NOMO-1 (cell line): ENCODE measurements around the gene HMGA1.

ENCODE experiments used
- DNase-seq, 2 experiments: peaks; one replicate each; lab custom pipeline; 2025; ENCODE audit not compliant: unreplicated experiment in 2 of 2; lab: John Stamatoyannopoulos, UW

The HMGA1 gene

DNA sequence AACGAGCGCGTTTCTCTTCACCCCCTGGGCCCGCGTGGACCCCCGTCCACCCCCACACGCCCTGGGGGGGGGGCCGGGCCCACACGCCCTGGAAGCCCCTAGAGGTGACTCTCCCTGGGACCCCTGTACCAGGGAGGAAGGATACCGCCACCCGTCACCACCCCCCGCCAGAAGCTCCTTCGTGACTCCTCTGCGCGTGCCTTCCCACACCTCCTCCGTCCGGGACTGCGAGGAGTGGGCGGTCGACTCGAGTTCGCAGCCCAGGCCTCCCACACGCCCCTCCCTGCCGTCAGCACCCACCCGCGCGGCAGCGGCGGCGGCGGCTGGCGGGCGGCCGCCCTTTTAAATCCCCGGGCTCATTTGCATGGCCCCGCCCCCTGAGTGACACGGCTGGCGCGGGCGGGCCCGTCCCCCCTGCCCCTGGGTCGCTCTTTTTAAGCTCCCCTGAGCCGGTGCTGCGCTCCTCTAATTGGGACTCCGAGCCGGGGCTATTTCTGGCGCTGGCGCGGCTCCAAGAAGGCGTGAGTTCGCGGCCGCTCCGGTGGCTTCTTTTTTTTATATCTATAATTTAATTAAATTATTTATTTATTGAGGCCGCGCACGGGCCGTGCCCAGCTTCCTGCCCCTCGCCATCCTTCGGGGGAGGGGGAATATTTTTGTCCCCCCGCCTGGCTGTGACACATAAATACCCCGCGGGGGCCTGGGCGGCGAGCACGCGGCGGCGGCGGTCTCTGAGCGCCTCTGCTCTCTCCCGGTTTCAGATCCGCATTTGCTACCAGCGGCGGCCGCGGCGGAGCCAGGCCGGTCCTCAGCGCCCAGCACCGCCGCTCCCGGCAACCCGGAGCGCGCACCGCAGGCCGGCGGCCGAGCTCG is at the start of gene HMGA1:
Gene HMGA1, plus strand, starts transcription at position 431 of the 873 bp plus-strand sequence. CDS start 3,908 bp downstream, outside the sequence.
- peak; percentile 83 to 93 for DNase-seq

DNA sequence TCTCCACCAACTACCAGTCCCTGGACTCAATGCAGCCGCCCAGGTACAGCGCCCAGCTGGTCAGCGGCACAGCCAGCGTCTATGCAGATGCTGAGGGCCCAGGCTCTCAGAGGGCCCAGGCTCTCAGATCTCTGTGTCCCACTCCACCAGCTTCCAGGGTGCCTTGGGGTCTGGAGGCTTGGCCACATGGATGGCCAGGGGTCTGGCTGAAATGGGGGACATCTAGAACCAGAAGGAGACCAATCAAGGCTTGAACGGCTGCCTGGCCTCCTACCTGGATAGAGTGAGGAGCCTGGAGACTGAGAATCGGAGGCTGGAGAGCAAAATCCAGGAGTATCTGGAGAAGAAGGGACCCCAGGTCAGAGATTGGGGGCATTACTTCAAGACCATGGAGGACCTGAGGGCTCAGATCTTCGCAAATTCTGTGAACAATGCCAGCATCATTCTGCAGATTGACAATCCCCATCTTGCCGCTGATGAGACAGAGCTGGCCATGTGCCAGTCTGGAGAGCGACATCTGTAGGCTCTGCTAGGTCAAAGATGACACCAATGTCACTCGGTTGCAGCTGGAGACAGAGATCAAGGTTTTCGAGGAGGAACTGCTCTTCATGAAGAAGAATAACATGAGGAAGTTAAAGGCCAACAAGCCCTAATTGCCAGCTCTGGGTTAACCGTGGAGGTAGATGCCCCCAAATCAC is 46.7 kb upstream of the HMGA1 start:
- DNase-seq = peak; percentile 57 to 91

DNA sequence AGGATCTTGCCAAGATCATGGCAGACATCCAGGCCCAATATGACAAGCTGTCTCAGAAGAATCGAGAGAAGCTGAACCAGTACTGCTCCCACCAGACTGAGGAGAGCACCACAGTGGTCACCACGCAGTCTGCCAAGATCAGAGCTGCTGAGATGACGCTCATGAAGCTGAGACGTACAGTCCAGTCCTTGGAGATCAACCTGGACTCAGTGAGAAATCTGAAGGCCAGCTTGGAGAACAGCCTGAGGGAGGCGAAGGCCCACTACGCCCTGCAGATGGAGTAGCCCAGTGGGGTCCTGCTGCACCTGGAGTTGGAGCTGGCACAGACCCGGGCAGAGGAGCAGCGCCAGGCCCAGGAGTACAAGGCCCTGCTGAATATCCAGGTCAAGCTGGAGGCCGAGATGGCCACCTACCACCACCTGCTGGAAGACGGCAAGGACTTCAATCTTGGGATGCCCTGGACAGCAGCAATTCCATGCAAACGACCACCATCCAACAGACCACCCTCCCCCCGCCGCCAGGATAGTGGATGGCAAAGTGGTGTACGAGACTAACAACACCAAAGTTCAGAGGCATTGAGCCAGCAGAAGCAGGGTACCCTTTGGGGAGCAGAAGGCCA is 46.1 kb upstream of the HMGA1 start:
- DNase-seq = no peak

DNA sequence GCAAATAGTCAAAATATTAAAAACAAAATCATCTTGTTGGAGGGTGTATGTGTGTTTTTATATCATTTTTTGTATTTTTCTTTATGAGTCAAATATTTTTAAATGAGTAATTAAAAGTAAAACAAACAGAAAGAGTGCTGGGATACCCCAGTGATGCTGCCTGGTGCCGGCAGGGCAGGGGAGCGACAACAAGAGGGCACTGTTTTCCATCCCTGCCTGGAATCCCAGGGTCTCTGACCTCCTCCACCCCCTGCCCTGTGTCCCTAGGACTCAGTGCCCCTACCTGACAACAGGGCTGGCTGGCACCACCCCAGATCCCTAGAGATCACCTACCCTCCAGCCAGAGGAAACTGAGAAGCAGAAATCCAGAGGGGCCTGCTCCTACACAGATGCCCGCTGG is 41.9 kb upstream of the HMGA1 start:
- no peak for DNase-seq

GRCh38 chr6:34195726-34196115 is 41.0 kb upstream of the HMGA1 start:
- no peak for DNase-seq

DNA sequence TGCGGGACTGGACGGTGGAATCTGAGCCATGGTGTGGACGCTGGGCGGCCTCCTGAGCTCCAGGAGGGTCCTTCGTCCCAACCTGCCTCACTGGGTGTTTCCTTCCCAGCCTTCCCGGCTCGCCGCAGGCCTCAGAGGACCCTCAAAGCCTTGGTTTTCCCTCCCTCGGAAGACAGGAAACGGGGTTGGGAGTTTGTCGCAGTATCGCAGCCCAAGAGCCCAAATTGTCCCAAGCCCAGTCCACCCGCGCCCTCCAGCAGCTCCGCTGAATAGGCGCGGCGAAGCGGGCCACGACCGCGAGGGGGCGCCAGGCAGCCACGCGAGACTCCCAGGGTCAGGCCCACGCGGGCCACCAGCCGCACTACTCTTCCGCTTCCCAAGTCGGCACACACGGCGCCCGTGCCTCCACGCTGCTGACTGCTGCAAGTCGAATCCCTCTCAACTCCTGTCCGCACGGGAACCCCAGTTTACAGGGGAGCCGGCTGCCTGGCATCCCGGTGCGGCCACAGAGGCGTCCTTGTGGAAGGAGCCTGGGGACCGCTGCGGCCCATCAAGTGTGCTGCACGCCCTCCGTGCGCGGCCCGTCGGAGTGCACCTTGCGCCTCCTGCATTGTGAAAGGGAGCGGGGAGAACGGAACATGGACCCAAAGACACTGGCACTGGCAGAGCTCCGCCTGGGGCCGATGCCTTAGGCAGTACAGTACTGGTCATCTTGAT is 40.4 kb upstream of the HMGA1 start:
- peak; percentile 76 to 83 for DNase-seq

GRCh38 chr6:34196833-34197195 is 39.9 kb upstream of the HMGA1 start:
- no peak for DNase-seq

DNA sequence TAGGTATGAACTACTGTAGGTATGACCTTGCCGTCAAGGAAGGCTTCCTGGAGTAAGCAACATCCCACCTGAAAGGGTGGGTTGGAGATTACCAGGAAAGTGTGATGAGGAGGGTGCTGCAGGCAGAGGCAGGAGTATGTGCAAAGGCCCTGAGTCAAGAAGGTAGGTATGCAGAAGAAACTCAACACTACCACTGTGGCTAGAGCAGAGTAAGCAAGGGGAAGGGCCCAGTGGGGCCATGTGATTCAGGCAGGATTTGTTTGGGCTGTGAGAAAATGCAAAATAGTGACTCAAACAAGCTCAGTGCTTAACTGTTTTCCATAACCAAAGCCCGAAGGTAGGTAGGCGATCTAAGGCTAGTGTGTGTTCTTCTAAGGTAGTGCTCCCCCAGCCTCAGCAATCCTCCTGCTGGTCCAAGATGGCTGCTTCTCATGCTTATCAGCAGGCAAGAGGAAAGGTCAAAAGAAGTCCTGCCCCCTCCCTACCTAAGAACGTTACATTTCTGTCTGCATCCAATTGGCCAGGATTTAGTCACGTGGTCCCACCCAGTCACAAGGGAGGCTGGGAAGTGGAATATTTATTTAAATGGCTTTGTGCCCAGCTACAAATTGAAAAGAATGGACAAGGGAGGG is 36.2 kb upstream of the HMGA1 start:
- no peak for DNase-seq

GRCh38 chr6:34201455-34202107 is 35.1 kb upstream of the HMGA1 start:
- DNase-seq = no peak

DNA sequence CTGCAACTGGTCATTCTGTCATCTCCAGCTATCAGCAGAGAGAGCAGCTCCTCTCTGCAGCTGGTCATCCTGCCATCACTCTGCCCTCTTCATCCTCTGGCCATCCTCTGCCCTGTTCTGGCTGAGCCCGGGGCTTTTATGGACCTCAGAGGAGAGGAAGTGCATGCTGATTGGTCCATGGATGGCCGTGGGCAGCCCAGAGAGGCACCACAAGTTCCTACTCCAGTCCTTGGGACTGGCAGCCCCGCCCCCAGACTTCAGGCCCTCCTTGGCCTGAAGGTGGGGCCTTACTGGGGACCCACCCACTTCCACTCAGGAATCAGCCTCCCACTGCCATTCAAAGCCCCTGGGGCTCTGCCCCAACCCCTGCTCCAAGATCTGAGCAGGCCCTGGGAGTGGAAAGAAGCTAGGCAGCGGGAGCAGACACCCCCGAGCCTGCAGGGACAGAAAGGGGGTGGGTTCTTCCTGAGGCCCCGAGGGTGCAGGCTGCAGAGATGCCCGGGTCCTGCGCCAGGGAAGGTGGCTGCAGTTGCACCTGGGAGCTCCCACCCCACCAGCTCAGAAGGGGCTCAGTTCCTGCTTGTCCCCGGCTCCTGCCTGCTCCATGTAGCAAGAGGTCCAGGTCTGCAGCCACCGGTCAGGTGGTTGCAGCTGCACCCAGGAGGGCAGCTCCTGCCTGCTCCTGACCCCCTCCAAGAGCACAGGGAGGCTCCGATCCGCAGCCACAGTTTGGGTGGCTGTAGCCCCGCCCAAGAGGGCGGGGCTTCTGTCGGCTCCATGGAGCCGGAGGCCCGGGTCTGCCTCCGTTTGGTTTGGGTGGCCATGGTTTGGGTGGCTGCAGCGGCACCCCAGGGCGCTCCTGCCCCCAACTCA is 34.1 kb upstream of the HMGA1 start:
- DNase-seq = no peak

GRCh38 chr6:34204693-34205092 is 32.0 kb upstream of the HMGA1 start:
- no peak for DNase-seq

DNA sequence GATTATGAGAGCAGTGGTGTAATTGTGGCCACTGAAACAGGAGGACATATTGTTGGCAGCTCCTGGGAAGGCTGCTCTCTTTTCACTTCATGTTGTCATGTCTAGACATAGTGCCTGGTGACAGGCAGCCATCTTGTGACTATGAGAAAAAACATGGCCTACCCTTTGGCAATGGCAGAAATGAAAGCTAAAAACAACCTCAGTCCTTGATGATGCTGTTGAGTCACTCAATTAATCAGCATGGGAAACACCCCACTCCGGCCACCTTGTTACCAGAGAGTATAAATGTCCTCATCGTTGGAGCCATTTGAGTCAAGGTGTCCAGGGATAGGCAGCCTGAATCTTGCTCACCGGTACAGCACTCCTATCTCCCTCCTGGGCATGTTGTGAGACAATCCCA is 31.2 kb upstream of the HMGA1 start:
- DNase-seq = no peak

DNA sequence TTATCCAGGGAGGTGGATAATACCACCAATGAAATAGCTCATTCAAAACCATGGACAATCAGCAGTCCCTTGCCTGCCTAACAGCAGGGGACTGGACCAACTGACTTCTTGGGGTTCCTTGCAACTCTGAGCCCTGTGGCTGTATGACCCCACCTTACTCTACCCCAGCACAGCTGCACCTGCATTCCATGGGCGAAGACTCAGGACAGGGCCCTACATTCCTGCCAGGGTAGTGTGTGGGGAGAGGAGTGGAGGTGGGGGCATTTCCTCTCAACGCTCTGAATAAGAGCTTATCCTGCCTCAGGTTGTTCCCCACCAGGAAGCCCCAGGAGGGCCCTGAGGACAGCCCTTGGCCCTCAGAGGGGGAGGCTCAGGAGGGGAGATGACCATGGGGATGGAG is 30.8 kb upstream of the HMGA1 start:
- DNase-seq = no peak

DNA sequence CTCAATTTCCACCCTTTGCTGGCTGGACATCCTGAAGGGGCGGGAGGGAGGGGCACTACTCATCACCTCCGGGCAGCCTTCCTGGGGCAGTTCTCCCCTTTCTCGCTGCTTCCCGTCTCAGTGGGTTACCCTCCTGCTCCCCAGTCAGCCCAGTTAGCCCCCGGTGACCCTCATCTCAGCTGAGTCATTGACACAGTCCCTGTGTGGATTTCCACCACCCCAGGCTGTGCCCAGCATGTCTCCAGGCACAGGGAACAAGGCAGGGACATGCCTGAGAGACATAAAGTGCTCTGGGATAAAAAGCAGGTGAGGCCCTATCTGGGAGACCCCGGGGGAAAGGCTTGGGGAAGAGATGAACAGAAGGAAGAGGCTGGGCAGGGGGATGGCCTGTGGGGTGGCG is 29.9 kb upstream of the HMGA1 start:
- no peak for DNase-seq

DNA sequence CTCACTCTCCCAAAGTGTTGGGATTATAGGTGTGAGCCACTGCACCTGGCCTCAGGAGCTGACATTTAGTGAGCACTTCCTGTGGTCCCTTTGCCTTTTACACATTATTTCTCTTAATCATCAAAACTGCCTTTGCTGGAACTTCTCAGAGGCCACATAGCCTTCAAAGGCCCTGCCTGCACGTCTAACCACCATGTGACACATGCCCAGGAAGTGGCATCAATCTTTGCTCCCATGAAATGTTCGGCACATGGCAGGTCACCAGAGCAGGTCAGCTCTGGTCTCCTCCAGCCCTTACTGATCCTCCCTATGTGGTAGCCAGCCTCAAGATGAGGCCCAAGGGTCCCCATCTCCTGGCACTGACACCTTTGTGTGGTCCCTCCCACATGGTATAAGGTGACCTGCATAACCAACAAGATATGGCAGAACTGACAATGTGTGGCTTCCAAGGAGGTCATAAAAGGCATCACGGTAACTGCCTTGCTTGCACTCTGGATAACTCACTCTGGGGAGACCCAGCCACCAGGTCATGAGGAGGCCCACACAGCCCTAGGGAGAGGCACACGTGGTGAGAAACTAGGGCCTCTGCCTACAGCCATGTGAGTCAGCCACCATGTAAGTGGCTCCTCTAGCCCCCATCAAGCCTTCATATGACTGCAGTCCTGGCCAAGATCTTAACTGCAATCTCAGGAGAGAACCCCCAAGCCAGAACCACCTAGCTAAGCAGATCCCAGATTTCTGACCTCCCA is 28.8 kb upstream of the HMGA1 start:
- DNase-seq = no peak

DNA sequence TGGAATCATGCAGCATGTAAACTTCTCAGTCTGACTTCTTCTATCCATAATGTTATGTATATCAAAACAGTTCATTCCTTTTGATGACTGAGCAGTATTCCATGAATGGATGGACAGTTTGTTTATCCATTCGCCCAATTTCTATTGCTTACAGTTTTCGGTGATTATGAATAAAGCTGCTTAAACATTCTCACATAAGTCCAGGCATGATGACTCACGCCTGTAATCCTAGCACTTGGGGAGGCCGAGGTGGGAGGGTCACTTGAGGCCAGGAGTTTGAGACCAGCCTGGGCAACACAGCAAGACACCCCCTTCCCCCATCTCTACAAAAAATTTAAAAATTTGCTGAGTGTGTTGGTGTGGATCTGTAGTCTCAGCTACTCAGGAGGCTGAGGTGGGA is 22.9 kb upstream of the HMGA1 start:
- no peak for DNase-seq

GRCh38 chr6:34218691-34219090 is 18.0 kb upstream of the HMGA1 start:
- no peak for DNase-seq

GRCh38 chr6:34223381-34223955 is 13.2 kb upstream of the HMGA1 start:
- DNase-seq = no peak
